HPDE6-E6E7 (cell line): Measurements from ENCODE around the gene PPID.
"Not testable (repeated sequence)": the region's sequence is repeated elsewhere in the genome, so short reads cannot be mapped to it uniquely, and the experiment has no call there.

Experiments used
- DNase-seq: peaks from one replicate; pipeline ENCODE4 v3.0.0; 2011; ENCODE audit warnings: missing footprints; ENCODE audit errors: extremely low spot score

Gene PPID

GRCh38 chr4:158722917-158723793 is at the start of gene PPID:
PPID (minus strand) TSS chr4:158723396; CDS start chr4:158723288, 108 bp downstream.
- peak; percentile 68 for DNase-seq

- no peak for DNase-seq
Observed at GRCh38 chr4:158771776-158772175, 48.6 kb upstream of the PPID start.

GRCh38 chr4:158770671-158771070 is 47.5 kb upstream of the PPID start:
- no peak for DNase-seq

- peak; percentile 22 for DNase-seq
Observed at GRCh38 chr4:158769175-158769921, 46.2 kb upstream of the PPID start.

GRCh38 chr4:158768555-158769174 is 45.5 kb upstream of the PPID start, which contains the start of gene FNIP2:
FNIP2 (plus strand) TSS chr4:158769026; CDS start chr4:158769213, 187 bp downstream.
- peak; percentile 80 for DNase-seq

GRCh38 chr4:158767451-158767850 is 44.3 kb upstream of the PPID start:
- DNase-seq: no peak

GRCh38 chr4:158766434-158767044 is 43.3 kb upstream of the PPID start:
- no peak for DNase-seq

GRCh38 chr4:158763462-158763861 is 40.3 kb upstream of the PPID start:
- no peak for DNase-seq

- no peak for DNase-seq
Observed at GRCh38 chr4:158762553-158762952, 39.4 kb upstream of the PPID start.

GRCh38 chr4:158760866-158761265 is 37.7 kb upstream of the PPID start:
- no peak for DNase-seq

GRCh38 chr4:158759539-158759938 is 36.3 kb upstream of the PPID start:
- not testable (repeated sequence) for DNase-seq

GRCh38 chr4:158758703-158759102 is 35.5 kb upstream of the PPID start:
- no peak for DNase-seq

- no peak for DNase-seq
Observed at GRCh38 chr4:158758142-158758541, 34.9 kb upstream of the PPID start.

GRCh38 chr4:158756588-158756987 is 33.4 kb upstream of the PPID start:
- no peak for DNase-seq

- not testable (repeated sequence) for DNase-seq
Observed at GRCh38 chr4:158755819-158756218, 32.6 kb upstream of the PPID start.

GRCh38 chr4:158754385-158755180 is 31.4 kb upstream of the PPID start:
- DNase-seq: no peak

- no peak for DNase-seq
Observed at GRCh38 chr4:158750379-158750778, 27.2 kb upstream of the PPID start.

GRCh38 chr4:158746537-158746936 is 23.3 kb upstream of the PPID start:
- not testable (repeated sequence) for DNase-seq

- no peak for DNase-seq
Observed at GRCh38 chr4:158741326-158742021, 18.3 kb upstream of the PPID start.

- no peak for DNase-seq
Observed at GRCh38 chr4:158739600-158739999, 16.4 kb upstream of the PPID start.
